Activated CD4-positive, alpha-beta T cell treated with anti-CD3 and anti-CD28 coated beads, Interleukin-2, amount 50 U/mL, for 24 hours (primary cell): ENCODE measurements around the gene CGREF1.

Experiments used
- DNase-seq, 2 donors: peaks; one replicate each; pipeline ENCODE4 v3.0.0-alpha.2; 2020; ENCODE audit warnings: low read depth in 1 of 2, low spot score in 1 of 2

The CGREF1 gene, protein sequence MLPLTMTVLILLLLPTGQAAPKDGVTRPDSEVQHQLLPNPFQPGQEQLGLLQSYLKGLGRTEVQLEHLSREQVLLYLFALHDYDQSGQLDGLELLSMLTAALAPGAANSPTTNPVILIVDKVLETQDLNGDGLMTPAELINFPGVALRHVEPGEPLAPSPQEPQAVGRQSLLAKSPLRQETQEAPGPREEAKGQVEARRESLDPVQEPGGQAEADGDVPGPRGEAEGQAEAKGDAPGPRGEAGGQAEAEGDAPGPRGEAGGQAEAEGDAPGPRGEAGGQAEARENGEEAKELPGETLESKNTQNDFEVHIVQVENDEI

DNA sequence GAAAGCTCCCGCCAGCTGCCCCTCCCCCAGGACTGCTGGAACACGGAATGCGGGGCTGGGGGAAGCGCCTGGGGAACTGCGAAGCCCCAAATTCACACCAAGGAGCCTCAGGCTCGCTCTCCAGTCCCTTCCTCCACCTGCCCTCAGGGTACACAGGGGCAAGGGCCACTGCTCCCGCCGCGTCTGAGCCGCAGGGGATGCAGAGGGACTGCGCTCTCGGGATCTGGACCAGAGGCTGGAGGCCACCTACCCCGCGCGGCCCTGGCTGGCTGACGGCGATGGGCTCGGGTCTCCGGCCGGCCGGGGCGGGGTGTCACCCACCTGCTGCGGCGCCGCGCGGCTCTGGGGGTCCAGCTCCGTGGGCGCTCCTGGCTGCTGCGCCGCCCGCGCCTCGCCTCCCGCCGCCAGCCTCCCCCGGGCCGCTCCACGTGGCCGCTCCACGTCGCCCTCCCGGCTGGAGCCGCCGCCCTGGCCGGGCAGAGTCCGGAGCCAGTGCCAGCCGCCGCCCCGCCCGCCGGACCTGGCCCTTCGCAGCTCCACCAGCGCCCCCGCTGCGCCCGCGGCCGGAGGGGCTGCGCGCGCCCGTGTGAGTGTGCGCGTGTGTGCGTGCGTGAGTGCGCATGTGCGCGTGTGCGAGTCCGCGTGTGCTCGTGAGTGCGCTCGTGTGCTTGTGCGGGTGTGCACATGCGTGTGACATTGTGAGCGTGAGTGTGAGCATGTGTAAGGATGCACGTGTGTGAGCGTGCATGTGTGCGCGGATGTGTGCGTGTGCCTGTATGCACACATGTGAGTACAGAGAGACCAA is at the start of gene CGREF1:
Gene CGREF1 (minus strand): TSS at position 604 of the 805 bp plus-strand sequence. CDS start 14,762 bp downstream, outside the sequence.
- DNase-seq: no peak

DNA sequence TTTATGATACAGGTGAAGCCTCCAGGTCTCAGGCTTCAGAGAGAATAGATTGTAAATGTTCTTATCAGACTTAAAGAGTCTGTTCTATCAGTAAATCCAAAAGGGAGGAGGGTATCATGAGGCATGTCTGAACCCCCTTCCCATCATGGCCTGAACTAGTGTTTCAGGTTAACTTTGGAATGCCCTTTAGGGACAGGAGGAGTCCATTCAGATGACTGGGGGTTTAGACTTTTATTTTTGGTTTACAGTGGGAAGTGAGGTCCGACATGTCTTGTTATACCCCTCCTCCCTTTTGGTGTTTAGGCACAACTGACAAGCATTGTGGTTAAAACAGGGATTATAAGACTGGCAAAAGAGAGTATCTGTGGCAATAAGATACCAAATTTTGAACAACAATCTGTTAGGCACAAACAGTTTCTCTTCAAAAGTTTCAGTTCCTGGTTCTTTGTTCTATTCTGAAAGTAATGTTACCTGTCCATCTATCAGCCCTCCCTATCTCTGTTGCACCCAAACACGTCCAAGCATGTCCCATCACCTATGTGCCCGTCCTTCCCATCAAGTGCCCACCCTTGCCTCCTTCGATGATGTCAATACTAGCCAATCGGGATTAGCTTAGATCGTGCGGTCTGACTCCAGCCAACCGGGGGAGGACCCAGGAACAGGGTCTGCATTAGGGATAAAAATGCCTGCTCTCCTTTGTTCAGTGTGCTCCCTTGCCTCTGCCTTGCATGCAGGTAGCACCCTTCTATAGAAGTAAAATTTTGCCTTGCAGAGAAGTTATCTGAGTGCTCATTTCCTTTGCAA is 46.2 kb upstream of the CGREF1 start:
- no peak for DNase-seq

DNA sequence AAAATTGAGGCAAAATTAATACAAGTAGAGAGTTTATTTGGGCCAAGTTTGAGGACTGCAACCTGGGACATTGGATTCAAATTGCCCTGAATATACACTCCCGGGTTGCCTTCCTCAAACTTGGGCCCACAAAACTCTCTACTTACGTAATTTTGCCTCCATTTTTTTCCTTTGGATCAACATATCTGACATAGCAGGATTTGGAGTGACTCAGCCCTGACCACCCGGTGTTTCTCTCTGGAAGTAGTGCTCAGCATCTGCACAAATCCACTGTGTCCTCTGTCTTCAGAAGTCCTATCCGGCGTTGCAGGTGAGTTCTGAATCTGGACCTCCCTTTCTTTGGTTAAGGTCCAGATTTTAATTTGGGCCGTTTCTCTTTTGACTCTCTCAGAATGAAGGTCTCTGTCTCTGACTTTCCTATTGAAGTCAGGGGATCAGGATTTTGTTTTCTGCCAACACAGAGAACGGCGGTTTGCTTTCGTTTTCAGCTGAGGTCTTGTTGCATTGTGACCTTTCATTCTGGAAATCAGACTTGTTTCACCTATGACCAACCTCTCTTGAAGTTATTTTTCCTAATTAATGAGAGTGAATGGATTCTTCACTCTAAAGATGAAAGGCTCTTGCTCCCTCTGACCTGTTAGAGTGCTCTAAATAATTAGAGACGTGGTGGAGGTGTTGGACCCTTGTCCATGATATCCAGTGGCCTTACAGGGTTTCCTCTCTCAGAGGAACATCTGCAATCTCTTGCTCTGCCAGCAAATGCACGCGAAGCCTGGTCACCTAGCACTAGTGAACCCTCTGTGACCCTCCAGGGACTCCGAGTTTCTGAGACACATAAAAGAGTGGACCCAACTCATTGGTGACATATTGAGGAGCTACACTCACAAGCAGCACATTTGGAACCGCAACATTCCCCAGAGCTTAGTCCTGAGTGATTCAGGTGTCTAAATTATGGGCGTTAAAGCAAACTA is 43.5 kb upstream of the CGREF1 start:
- DNase-seq: no peak

DNA sequence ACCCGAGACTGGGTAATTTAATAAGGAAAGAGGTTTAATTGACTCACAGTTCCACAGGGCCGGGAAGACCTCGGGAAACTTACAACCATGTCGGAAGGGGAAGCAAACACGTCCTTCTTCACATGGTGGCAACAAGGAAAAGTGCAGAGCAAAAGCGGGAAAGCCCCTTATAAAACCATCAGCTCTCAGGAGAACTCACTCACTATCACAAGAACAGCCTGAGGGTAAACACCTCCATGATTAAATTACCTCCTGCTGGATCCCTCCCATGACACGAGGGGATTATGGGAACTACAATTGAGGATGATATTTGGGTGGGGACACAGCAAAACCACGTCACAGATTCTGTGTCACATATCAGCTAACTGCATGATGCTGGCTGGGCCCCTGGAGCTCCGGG is 41.3 kb upstream of the CGREF1 start:
- no peak for DNase-seq

DNA sequence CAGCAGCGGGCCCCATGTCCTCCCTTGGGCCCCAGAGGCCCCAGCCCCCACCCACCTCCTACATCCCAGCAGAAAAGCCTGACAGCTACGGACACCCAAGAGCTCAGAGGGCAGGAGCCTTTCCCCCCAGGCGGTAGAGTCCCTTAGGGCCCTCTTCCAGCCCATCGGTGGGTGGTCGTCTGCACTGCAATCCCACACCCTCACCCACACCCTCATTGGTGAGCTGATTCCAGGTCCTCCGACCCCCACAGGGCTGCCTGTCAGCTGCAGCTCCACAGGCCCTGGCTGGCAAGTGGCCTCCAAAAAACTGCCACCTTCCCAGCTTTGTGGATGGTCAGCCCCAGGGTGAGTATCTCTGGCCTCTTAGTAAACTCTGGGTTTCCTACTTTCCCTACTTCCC is 40.3 kb upstream of the CGREF1 start:
- DNase-seq: no peak

DNA sequence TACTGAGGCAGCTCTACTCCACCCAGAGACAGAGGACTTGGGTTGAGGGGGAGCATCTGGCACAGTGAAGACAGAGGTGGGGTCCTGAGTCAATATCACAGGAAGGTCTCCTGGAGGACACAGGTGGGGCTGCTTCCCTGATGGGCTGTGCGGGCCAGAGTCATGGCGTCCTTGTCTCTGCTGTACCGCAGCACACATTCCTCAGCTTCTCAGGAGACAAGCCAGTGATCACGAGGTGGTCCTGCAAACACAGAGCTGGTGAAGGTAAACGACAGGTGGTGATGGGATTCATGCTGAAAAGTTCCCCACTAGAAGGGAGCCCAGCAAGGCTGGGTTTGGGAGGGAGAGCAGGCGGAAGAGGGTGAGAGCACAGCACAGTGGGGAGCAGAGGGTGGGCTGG is 39.5 kb upstream of the CGREF1 start:
- no peak for DNase-seq

DNA sequence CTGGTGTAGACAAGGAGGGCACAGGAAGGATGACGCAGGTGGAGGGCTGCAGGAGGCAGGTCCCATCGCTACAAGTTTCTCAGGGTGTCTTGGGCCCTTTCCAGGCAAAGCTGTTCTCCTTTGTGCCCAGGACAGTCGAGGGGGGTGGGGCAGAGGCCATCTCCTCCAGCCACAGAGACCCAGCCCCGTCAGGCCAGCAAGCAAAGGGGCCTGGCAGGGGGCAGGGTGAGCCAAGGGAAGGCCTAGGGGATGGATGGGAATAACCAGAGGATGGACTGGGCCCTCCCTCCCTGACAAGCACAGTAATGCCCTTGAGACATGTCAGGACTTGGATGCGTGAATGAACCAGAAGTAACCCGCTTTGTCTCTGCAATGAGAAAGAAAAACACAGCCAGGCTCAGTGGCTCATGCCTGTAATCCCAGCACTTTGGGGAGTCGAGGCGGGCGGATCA is 36.2 kb upstream of the CGREF1 start:
- DNase-seq: no peak

DNA sequence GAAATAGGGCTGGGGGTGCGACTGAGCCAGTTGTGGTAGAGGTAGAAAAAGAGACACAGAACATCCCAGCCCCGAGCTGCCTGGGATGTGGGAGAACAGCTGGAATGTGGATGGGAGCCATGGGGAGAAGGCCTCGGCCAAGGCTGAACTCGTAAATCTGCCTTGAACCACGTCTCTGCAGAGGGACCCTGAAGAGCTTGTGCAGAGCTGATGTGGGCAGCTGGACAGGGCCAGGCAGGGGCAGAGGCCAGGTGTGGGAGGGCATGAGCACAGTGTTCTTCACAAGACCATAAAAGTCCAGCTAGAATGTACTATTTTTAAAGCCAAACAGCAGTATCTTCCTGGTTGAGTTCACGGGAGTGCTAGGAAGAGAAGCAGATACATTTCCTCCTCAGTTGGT is 35.6 kb upstream of the CGREF1 start:
- DNase-seq: no peak

DNA sequence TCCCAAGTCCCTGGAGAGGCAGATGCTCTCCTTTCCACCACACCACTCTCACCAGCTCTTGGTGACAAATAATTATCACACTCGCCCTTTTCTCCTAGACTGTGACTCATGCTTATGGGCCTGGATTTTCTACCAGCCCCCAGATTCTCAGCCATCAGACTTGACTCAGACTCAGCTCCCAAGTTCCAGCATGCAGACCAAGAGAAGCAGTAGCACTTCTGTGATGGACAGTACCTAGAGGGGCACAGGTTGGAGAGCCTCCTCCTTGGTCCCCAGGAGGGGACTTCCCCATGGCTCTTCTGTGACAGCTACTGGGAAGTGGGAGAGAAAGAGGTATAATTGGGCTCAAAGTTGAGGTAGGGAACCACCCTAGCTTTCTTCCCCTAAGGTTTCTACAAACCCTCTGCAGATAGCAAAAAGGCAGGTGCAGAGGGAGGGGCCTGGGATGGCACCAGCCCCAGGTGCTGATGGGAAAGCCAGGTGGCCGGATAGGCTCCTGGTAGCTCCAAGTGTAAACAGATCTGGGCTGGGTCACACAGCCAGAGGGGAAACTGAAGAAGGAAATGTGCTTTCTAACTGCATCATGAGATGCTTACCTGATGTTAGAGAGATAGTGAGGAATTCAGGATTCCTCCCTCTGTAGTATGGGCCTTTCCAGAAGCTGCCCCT is 34.0 kb upstream of the CGREF1 start:
- DNase-seq: no peak

DNA sequence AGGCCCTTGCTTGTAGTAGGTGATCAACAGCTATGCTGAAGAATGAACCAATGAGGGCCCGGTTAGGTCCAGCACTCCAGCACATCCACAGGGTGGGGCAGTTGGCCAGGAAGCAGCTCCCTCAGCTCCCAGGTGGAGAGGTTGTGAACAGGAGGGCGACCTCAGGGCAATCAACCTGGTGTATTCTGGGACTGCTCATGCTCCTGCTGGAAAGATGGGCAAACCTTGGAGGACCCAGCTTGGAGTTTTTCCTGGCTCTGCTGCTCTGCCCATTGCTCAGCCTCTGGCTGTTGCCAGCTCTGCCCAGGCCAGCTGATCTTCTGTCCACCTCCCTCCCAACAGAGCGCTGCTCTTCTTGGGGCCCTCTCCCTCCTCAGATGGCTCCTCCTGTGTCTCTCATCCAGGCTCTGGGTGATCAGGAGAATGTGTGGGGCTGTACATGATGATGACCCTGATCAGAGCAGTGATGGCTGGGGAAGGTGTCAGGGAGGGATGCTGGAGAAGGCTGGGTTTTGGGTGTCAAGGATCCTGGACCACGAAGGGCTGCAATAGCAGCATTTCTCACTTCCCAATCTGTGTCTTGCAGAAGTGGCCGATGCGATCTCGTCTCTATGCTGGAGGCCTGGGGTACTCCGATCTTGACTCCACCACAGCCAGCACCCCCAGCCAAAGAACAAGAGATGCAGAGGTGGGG is 33.3 kb upstream of the CGREF1 start:
- DNase-seq: no peak

DNA sequence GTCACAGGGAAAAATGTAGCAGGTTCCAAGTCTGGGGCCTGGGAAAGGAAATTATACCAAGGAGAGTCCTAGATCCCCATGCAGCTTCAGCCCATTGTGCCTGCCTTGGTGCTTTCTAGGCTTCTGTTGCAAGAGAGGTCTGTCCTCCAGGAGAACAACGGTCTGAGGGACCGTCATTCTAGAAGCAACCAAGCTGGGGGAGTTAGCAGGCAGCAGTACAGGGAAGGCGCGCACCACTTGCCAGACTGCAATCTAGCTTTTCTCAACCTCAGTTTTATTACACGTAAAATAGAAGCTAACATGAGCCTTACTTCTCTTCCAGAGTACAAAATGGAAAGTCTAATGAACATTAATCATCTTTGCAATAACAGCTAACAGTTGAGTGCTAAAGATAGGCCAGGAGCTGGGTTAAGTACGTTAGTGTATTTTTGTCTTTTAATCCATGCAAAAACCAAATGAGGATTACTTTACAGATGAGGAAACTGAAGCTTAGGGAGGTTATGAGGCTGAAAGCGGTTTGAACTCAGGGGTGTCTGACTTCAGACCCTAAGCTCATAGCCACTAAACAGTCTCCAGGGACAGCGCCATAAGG is 31.8 kb upstream of the CGREF1 start:
- DNase-seq: no peak

DNA sequence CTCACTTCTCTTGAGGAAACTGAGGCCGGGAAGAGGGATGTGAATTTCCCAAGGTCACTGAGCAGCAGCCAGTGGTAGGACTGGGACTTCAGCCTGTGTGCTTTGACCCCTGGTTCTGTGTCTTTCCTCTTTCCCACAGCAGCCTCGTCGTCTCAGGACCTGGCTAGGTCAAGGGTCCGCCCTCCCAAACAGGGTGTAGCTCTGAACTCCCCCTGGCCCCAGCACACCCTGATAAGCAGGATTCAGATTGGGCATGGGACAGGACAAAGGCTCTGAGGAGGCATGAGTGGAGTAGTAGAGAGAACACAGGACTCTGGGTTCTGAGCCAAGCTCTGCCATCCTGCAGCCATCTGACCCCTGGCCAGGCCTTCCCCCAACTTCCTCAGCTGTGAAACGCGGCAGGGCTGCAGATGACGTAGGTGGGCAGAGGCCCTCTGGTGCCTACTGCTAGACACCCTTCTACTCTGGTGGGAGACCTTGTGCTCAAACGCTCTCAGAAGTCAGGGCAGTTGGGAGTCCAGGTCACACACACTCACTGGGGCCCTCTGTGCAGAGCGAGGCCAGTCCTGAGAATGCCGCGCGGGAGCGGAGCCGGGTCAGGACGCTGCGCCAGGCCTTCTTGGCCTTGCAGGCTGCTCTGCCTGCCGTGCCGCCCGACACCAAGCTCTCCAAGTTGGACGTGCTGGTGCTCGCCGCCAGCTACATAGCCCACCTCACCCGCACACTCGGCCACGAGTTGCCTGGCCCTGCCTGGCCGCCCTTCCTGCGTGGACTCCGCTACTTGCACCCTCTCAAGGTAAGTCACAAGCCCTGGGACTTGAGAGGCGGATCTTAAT is 30.9 kb upstream of the CGREF1 start:
- no peak for DNase-seq

DNA sequence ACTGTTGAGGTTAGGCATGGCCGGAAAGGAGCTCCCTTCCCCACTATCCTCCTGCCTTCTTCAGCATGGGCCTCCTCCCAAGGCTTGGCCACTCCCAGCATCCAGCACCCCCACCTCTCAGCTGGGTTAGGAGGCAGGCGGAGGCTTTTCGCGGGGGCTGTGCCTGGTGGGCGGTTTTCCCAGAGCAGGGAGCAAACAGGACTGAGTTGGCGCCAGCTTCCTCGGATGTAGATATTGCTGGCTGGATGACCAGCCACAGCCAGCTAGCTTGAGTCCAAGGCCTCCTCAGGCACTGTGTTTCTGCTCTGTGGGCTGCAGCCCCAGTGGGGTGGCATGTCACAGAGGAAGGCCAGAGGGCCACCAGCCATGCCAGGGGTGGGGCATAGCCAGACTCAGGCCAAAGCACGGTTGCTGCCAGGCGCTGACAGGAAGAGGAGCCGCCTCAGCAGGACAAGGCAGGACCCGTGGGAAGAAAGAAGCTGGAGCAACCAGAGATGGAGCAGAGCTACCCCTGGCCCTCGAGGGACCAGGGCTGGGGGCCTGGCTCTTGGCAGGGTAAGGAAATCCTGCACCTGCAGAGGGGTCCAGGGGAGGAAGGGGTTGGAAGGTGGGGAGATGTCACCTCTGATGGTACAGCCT is 30.0 kb upstream of the CGREF1 start, which contains the start of gene TCF23:
Gene TCF23 (plus strand): TSS at position 204 of the 639 bp plus-strand sequence. CDS start 130 bp downstream, at position 334.
- no peak for DNase-seq

DNA sequence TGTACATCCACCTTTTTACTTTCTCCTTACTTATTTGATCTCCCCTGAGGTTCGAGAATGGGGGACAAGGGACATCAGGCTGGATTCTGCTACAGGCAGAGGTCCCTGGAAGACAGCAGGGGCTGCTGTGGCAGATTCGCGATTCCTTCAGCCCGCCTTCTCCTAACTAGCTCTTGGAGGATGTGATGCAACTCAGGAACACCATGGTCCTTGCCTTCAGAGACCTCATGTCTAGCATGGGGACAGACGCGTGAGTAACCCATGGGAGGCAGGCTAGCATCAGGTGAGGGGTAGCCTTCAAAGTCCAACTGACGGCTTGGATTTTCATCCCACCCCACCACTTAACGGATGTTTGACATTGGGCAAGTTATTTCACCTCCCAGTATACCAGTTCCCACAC is 29.0 kb upstream of the CGREF1 start:
- no peak for DNase-seq

DNA sequence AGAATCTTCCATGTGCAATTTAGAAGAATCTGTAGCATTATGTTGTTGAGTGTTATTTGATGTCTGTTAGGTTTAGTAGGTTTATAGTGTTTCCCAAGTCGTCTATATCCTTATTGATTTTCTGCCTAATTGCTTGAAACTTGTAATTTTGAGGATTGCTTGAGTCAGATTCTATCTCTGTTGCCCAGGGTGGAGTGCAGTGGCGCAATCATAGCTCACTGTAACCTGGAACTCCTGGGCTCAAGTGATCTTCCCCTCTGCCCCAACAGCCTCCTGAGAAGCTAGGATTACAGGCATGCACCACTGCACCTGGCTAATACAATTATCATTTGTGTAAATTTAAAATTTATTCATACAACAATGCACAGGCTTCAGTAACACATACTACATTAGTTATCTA is 26.8 kb upstream of the CGREF1 start:
- no peak for DNase-seq

DNA sequence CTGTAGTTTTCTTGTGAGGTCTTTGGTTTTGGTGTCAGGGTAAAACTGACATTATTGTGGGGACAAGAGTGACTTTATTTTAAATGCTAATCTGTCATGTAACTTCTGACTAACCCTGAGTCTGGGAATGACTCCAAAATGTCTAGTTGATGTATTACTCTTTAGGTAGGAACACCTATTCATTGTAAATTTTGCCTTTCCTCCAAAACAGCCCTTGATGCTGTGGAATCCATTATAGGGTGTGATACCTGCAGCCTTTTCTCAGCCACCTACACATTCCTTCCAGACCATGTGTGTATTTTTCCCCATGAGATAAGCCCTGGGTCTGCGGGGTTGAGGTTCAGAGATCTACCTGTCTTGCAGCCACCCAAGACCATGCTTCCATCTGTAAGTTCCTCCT is 24.4 kb upstream of the CGREF1 start:
- no peak for DNase-seq

DNA sequence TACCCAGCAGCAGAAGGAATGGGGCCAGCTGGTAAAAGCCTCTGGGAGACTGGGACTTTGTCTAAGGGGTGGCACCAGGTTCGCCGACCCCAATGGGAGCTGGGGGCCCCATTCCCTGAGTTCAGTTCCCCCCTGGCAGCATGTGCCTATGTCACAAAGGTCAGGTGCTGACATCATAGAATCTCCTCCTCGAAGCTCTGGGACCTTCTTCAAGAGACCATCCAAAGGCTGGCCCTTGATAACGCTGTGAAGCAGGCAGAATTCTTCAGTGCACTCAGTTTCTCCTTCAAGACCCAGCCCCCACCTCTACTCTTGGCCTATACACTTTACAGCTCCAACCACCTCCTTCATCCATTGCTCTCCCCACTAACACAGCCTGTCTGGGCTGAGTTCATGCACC is 20.4 kb upstream of the CGREF1 start, which contains the start of gene PRR30:
Gene PRR30 (minus strand): TSS at position 101 of the 400 bp plus-strand sequence. CDS start 1,081 bp downstream, outside the sequence.
- DNase-seq: no peak
